Calu3 (cell line): ENCODE measurements around the gene HNRNPC. TPM values are rescaled to one million over a fixed set of nuclear protein-coding genes. Genes with fewer than 3 reads are reported as not detected.

ENCODE experiments used
- BruUV-seq: library from RNA; stranded (reverse); fragments of 400-500 nt; replicated peaks from 2 replicates; lab custom pipeline; 2021; lab: Mats Ljungman, UMichigan
- CTCF ChIA-PET: fragments of 300-600 bp; sonication (Branson Sonifier 250); formaldehyde crosslinking; loops from one replicate; lab custom pipeline; 2022; ENCODE audit warnings: antibody characterized with exemption; lab: Charles Lee
- DNase-seq: peaks from one replicate; pipeline ENCODE4 v3.0.0; 2022
- H3K27ac Mint-ChIP-seq: one replicate; pipeline ENCODE4 v1.8.0; 2022; ENCODE audit warnings: mixed read lengths; ENCODE audit not compliant: unreplicated experiment
- H3K27me3 Mint-ChIP-seq: one replicate; pipeline ENCODE4 v1.8.0; 2022; ENCODE audit warnings: mixed read lengths; ENCODE audit not compliant: unreplicated experiment
- H3K36me3 Mint-ChIP-seq: one replicate; pipeline ENCODE4 v1.8.0; 2022; ENCODE audit warnings: mild to moderate bottlenecking, moderate library complexity, mixed read lengths; ENCODE audit not compliant: insufficient read depth, unreplicated experiment
- H3K4me1 Mint-ChIP-seq: one replicate; pipeline ENCODE4 v1.8.0; 2022; ENCODE audit warnings: mild to moderate bottlenecking, low read depth, mixed read lengths; ENCODE audit not compliant: unreplicated experiment
- H3K4me3 Mint-ChIP-seq: one replicate; pipeline ENCODE4 v1.8.0; 2022; ENCODE audit warnings: mild to moderate bottlenecking, low read depth, moderate library complexity, mixed read lengths; ENCODE audit not compliant: unreplicated experiment
- H3K9me3 Mint-ChIP-seq: one replicate; pipeline ENCODE4 v1.8.0; 2022; ENCODE audit warnings: low read depth, mixed read lengths; ENCODE audit not compliant: unreplicated experiment
- CTCF ChIP-seq: fragments of 200-600 bp; IDR thresholded peaks from one replicate; pipeline ENCODE4 v1.8.0; 2022; ENCODE audit warnings: antibody characterized with exemption; ENCODE audit not compliant: unreplicated experiment
- intact Hi-C: fragments of 100-400 bp; cut with micrococcal nuclease; formaldehyde crosslinking; loops from one replicate; pipeline ENCODE4 v1.10.0; 2022; ENCODE audit not compliant: unreplicated experiment
- total RNA-seq: library from RNA; stranded (reverse); gene quantifications from 2 replicates; pipeline ENCODE4 v1.2.3, GENCODE V29; 2022

HNRNPC gene
- total RNA-seq, 1 experiment from 2014 or later, result 476 TPM

GRCh38 chr14:21163871-21164291 lies 105.4 kb downstream of the HNRNPC start:
- peak; percentile 6 for DNase-seq
- TF ChIP-seq CTCF, result no peak
- H3K9me3 Mint-ChIP-seq, result peaks cover 3% of the 10 kb centered on the region
- H3K27me3 Mint-ChIP-seq, result peaks cover 57% of the 10 kb centered on the region
- H3K27ac Mint-ChIP-seq, result no peak overlapping the region
- H3K4me1 Mint-ChIP-seq, result peaks cover 10% of the 10 kb centered on the region
- H3K4me3 Mint-ChIP-seq, result no peak overlapping the region
- no TSS peak for BruUV-seq
- no peaks in the 10 kb centered on the region for H3K36me3 Mint-ChIP-seq
- CTCF ChIA-PET, result no interaction called here
- intact Hi-C loops, result no loop called here

- Mint-ChIP-seq H3K9me3 (peaks cover 3% of the 10 kb centered on the region), H3K27me3 (peaks cover 68% of the 10 kb centered on the region), H3K4me1 (peaks cover 10% of the 10 kb centered on the region), H3K27ac (no peak overlapping the region), H3K36me3 (no peaks in the 10 kb centered on the region), H3K4me3 (no peak overlapping the region)
- intact Hi-C loops, result no loop called here
- CTCF ChIA-PET, result no interaction called here
- BruUV-seq, result no TSS peak
- TF ChIP-seq CTCF, result no peak
- no peak for DNase-seq
Observed at GRCh38 chr14:21162081-21162480, 107.2 kb downstream of the HNRNPC start.

GRCh38 chr14:21160061-21160610 lies 109.1 kb downstream of the HNRNPC start:
- BruUV-seq, result no TSS peak
- Mint-ChIP-seq H3K27me3 (peaks cover 68% of the 10 kb centered on the region), H3K9me3 (peaks cover 4% of the 10 kb centered on the region), H3K36me3 (no peaks in the 10 kb centered on the region), H3K4me1 (peaks cover 10% of the 10 kb centered on the region), H3K4me3 (no peak overlapping the region), H3K27ac (no peak overlapping the region)
- no peak for DNase-seq
- CTCF ChIA-PET, result interaction anchor here (0.6 kb wide), 1 partner anchor 53 kb away, joined by 3 read pairs; no protein-coding TSS in a partner anchor
- intact Hi-C loops, result no loop called here
- no peak for TF ChIP-seq CTCF

Other genes starting within 250 kb of the HNRNPC start
- 10.8 and 16.0 TPM in 2 replicates for gene NDRG2, start 244.4 kb downstream of the HNRNPC start, total RNA-seq
- gene TPPP2, start 239.2 kb downstream of the HNRNPC start, total RNA-seq, result not detected in 2 replicates
- gene RNASE13, start 234.6 kb downstream of the HNRNPC start, total RNA-seq, result not detected in 2 replicates
- not detected in 2 replicates for gene RNASE7, start 227.1 kb downstream of the HNRNPC start, total RNA-seq
- gene RNASE8, start 211.6 kb downstream of the HNRNPC start, total RNA-seq, result not detected in 2 replicates
- gene ARHGEF40, start 199.1 kb downstream of the HNRNPC start, total RNA-seq, result 15.0 and 16.8 TPM in 2 replicates
- 18.5 and 20.3 TPM in 2 replicates for gene ZNF219, start 170.8 kb downstream of the HNRNPC start, total RNA-seq
- 0.24 TPM in 1 of 2 replicates, not detected in the other for gene TMEM253, start 168.4 kb downstream of the HNRNPC start, total RNA-seq
- gene OR5AU1, start 113.4 kb downstream of the HNRNPC start, total RNA-seq, result 0.05 and 0.14 TPM in 2 replicates
- gene RPGRIP1, start 10.6 kb upstream of the HNRNPC start, total RNA-seq, result not detected in 2 replicates
- gene SUPT16H, start 114.6 kb upstream of the HNRNPC start, total RNA-seq, result 81.9 and 89.0 TPM in 2 replicates
- 93.1 and 100 TPM in 2 replicates for gene CHD8, start 186.7 kb upstream of the HNRNPC start, total RNA-seq
- 25.2 and 25.4 TPM in 2 replicates for gene RAB2B, start 207.5 kb upstream of the HNRNPC start, total RNA-seq
- 77.4 and 78.0 TPM in 2 replicates for gene TOX4, start 207.8 kb upstream of the HNRNPC start, total RNA-seq
- 40.5 and 42.2 TPM in 2 replicates for gene METTL3, start 241.9 kb upstream of the HNRNPC start, total RNA-seq